Thyroid gland (tissue), 4 donors: Measurements from ENCODE around the gene PPIE.

Source experiments
- CTCF ChIP-seq, 6 experiments: fragments of 200-600 bp in 3 of 6; fragments of 450-650 bp in 3 of 6; sonication (generic) in 3 of 6; IDR thresholded peaks; one replicate each; pipeline ENCODE4 v1.5.1; 2016 to 2019; ENCODE audit warnings: antibody characterized with exemption in 6 of 6, mild to moderate bottlenecking in 2 of 6, inconsistent platforms in 1 of 6, moderate library complexity in 1 of 6
- POLR2A ChIP-seq, 2 donors: fragments of 450-650 bp; IDR thresholded peaks; one replicate each; pipeline ENCODE4 v1.6.1; 2017; ENCODE audit warnings: antibody characterized with exemption in 2 of 2, mild to moderate bottlenecking in 2 of 2, moderate library complexity in 1 of 2

- TF ChIP-seq CTCF (IDR thresholded peaks at IDR 0.05) (no peak), POLR2A (IDR thresholded peaks at IDR 0.05) (peak in 1 of 2 donors; percentile 15)
Observed at GRCh38 chr1:39754906-39755504, 16.3 kb downstream of the PPIE start.
